Activated CD8-positive, alpha-beta memory T cell treated with anti-CD3 and anti-CD28 coated beads, Interleukin-2, amount 50 U/mL, for 1 hour (primary cell): ENCODE measurements around the gene GRID2.

Experiments
- DNase-seq: peaks from one replicate; pipeline ENCODE4 v3.0.0-alpha.2; 2020; ENCODE audit errors: extremely low read depth

The GRID2 gene

GRCh38 chr4:92679149-92679548 lies 375.4 kb downstream of the GRID2 start:
- DNase-seq, result no peak

DNA sequence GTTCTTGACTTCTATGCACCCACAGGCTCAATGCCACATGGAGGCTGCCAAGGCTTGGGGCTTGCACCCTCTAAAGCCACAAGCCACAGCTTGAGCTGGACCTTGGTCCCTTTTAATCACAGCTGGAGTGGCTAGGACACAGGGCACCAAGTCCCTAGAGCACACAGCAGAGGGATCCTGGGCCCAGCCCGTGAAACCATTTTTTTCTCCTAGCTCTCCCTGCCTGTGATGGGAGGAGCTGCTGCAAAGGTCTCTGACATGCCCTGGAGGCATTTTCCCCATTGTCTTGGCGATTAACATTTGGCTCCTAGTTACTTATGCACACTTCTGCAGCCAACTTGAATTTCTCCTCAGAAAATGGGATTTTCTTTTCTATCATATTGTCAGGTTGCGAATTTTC lies 410.9 kb downstream of the GRID2 start:
- DNase-seq, result no peak

- no peak for DNase-seq
Measured at GRCh38 chr4:92733231-92733630, 429.5 kb downstream of the GRID2 start.

GRCh38 chr4:92735025-92735665 lies 431.4 kb downstream of the GRID2 start:
- DNase-seq, result no peak

- DNase-seq, result no peak
Measured at GRCh38 chr4:92760433-92760832, 456.7 kb downstream of the GRID2 start.

DNA sequence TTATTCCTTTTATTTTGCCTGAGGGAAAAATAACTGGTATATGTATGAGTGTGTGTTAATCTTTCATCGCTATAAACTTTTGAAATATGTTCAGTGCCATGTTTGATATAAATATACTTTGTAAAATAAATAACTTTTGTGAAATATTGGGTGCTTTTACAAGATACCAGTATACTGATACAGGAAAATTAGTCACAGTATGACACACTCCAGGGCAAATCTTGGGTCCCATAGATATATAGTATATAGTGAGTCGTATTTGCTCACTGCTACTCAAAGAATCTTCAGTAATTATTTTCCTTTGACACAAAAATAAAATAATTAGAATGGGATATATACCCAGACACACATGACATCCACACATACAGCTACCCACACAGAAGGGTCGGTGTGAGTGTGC lies 472.3 kb downstream of the GRID2 start:
- no peak for DNase-seq

DNA sequence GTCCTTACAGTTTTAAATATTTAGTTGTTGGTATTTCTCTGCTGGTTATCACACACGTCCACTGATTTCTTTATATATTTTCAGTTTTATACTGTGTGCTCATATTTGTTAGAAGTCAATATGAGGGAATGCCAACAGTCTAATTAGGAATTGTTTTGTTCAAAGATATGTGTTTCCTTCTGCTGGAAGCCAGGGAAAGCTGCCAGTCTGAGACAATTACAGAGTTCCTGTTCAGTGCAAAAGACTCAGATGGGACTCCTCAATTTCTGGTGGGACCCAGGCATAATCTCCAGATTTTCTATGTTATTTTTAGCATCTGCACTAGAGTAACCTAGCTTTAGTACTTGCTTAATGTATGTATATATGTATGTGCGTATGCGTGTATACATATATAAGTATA lies 486.0 kb downstream of the GRID2 start:
- no peak for DNase-seq

- DNase-seq, result no peak
Measured at GRCh38 chr4:92791871-92792440, 488.2 kb downstream of the GRID2 start.

DNA sequence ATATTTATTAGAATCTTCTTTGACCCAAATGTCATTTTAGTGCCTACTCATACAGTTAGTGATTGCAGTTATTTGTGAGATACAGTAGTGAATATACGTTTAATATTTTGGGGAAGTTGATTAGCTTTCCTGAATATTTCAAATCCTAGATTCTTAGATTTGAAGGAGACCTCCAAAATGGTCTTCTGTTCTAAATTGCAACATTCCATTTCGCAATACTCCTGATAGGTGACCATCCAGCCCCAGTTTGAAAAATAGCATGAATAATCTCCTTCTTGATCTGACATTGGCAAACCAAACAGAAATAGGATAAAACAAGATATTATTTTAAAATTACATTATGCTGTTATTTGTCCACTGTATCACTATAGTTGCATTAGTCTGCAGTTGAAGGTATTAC lies 505.6 kb downstream of the GRID2 start:
- no peak for DNase-seq

DNA sequence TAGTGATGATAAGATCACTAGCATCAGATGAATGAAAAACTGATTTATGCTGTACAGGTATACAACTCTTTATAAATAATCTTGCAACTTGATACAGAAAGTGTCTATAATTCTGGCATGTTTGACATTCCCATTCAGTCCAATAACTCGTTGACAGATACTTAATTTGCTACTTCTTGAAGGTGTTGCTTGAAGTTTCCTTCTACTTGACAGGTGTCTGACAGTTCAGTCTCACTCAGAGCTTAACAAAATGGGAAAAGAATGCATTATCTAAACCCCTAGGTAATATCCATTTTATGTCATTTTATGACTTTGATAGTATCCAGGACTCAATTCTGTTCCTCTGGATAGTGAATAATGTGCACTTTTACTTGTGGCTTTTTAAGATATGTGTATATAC lies 508.9 kb downstream of the GRID2 start:
- no peak for DNase-seq

DNA sequence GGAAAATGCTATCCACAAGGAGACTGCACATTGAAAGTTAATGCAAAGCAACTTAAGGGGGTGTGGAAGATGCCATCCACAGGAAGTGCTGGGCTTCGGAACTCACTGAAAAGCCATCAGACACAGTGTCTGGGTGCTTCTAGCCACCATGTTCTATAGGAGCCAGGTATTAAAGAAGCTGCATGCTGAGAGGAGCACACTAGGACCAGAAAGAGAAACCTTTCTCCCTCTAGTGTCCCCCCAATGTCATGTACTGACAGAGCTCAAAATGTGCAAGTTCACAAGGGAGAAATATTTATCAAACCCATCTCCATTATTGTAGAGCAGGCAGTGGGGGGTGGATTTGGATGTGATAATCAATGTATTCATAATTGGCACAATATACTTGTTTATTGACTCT lies 510.9 kb downstream of the GRID2 start:
- no peak for DNase-seq

- no peak for DNase-seq
Measured at GRCh38 chr4:92825256-92825655, 521.5 kb downstream of the GRID2 start.

DNA sequence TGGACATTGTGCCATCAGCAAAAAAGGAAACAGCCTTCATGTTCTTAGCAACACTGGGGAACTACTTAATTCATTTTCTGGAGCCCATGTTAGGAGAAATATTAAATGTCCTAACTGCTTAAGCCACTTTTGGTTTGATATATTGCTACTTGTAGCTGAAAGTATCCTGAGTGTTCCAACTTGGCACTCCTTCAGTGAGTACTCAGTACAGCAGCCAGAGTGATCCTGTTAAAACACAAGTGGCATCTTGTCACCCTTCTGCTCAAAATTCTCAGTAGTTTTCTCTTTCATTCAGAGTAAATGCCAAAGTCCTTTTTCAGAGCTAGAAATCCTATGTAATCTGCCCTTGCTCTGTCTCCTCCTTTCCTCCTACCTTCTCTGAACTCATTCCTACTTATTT lies 522.0 kb downstream of the GRID2 start:
- DNase-seq, result no peak

DNA sequence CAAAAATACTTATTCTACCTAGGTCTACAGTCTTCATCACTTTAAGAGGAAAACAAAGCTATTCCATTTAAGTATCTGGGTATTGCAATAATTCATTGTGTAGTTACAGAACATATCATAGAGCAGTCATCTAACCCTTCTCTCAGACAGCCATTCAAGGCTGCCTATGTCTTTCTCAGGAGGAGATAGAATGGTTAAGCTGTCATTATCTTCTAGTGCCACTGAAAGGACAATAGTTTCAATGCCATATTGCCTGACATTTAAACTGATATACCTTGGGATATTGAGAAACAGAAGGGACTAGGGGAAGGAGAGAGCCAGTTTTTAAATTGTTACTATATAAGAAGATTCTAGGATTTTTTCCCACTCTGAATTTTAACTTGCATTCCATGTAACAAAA lies 527.0 kb downstream of the GRID2 start:
- no peak for DNase-seq

DNA sequence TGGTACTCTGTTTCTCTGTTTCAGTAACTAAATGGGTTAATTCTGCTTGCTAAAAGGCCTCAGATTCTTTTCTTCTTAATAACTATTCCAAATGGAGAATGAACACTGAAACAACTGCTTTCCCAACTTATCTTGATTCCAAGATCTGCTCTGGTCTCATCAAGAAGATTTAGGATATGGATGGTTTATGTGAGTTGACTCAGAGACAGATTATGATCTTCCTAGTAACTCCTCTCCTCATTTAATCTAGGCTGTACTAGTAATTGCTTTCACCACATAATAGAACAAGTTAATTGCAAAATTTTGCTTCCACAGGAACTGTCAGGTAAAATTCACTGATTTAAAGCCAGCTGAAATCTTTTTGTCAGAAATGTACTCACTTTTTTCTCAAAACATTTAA lies 537.1 kb downstream of the GRID2 start:
- no peak for DNase-seq

- DNase-seq, result no peak
Measured at GRCh38 chr4:92843784-92844183, 540.0 kb downstream of the GRID2 start.

GRCh38 chr4:92847026-92847425 lies 543.3 kb downstream of the GRID2 start:
- no peak for DNase-seq

DNA sequence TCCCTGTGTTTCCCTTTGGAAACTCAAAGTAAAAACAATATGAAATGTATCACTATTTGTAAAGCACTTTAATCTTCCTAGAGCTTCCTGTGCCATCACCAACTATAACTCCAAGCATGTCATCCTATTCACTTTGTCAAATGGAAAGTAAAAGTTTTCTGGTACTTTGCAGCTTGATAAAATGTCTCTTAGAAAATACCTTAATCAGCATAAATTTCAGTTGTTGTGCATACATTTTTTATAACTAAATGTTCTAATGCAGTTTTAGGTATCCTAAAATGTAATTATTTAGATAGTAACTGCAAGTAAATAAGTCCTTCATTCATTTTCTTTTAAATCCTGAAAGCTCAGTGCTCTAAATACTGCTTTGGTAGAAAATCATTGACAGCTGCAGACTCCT lies 558.7 kb downstream of the GRID2 start:
- no peak for DNase-seq

- no peak for DNase-seq
Measured at GRCh38 chr4:92864096-92864495, 560.3 kb downstream of the GRID2 start.

GRCh38 chr4:92872604-92873003 lies 568.8 kb downstream of the GRID2 start:
- no peak for DNase-seq

DNA sequence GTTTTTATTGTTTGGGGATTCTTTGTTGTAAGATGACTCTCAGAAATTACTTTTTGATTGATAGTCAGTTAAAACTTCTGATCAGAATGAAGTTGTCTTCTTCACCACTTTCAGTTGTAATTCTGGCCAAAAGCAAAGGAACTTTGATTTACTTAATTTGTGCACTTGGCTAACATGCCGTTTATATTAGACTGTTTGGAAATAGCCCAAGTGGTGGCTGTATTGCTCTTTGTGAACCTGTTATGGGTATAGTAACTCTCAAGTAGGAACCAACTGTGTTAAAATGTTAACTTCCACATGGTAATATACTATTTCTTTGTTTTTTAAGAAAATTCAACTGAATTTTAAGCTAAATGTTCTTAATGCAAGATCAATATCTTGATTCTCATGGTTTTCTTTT lies 581.9 kb downstream of the GRID2 start:
- DNase-seq, result no peak

DNA sequence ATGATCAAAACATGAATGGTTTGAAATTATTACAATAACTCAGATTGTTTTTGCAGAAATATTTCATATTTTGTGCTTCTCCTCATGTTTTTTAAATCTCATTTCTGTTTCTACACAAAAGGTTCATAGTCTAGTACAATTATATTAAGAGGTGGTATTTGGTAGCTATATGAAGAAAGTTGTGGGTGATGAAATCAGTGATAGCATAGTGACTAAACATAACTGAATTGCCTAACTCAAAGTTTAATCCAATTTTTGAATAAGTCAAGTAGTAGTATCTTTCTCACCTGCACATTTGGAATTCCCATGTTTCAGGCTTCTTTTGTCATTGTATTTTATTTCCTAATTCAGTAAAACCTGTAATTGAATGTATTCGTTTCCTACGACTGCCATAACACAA lies 648.7 kb downstream of the GRID2 start:
- DNase-seq, result no peak

DNA sequence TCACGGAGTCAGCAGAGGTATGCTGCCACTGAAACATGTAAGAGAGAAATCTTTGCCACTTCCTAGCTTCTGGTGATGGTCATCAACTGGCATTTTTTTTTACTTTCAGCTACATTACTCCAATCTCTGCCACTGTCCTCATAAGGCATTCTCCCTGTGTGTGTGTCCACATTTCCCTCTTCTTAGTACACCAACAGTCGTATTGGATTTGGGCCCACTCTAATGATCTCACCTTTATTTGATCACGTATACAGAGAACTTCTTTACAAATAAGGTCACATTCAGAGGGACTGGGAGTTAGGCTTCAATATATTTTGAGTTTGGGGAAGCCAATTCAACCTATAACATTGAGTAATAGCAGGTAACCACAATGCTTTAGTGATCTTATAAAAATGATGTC lies 649.1 kb downstream of the GRID2 start:
- no peak for DNase-seq

DNA sequence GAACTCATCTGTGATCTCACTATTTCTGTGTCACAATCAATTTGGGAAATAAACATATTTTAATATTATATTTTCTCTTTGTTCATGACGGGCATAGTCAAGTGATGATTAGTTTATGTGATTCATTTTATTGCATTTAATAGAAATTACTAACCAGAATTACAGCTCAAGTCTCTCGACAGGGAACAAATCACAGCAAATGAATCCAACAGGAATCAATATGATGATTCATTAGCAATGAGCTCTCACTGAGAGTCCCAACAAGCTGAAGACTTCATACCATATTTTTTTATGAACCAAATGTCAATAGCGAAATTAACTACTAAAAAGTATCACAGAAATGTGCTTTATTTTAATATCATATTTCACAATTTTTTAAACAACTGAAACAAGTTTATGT lies 649.7 kb downstream of the GRID2 start:
- no peak for DNase-seq
